ENCODE data around the gene CCNI. TPM values are rescaled to one million over a fixed set of nuclear protein-coding genes. Genes with fewer than 3 reads are reported as not detected.
"Not testable (repeated sequence)": the region's sequence is repeated elsewhere in the genome, so short reads cannot be mapped to it uniquely, and the experiment has no call there.

Gene CCNI
- polyA plus RNA-seq, 2 donors, result 70.0 to 112 TPM

DNA sequence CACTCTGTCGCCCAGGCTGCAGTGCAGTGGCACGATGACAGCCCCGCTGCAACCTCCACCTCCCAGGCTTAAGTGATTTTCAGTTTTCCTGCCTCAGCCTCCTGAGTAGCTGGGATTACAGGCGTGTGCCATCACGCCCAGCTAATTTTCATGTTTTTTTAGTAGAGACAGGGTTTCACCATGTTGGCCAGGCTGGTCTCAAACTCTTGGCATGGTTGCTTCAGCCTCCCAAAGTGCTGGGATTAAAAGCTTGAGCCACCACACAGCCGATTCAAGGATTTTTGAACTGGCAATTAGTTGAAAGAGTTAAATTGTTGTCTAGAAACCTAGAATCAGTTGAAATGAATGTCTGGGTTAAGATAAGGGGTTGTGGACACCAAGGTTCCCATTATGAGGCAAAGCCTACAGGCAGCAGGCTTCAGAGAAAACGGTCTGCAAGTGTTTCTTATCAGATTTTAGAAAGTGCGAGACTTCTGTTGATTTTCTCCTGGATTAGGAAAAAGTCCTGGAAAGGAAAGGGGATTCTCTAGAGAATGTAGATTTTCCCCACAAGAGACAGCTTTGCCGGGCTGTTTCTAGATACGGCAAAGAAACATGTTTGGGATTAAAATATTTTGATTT lies 8.3 kb upstream of the CCNI start:
- no peaks in the 10 kb centered on the region for H3K27me3 ChIP-seq (ENCODE audit: control insufficient read depth in 1 of 2, insufficient read depth in 2 of 2, low read length in 2 of 2)
- no peak overlapping the region for H3K4me3 ChIP-seq (ENCODE audit: low read depth in 1 of 2, low read length in 2 of 2)
- WGBS, 2 donors, result 67 to 73% methylated on average over 10 of the region's 10 CpGs
- H3K4me1 ChIP-seq (ENCODE audit: control insufficient read depth in 2 of 2, insufficient read depth in 2 of 2, low read length in 1 of 2), result no peaks in the 10 kb centered on the region
- H3K36me3 ChIP-seq (ENCODE audit: control insufficient read depth in 2 of 2, insufficient read depth in 2 of 2, low read length in 1 of 2), result no peaks in the 10 kb centered on the region
- no peaks in the 10 kb centered on the region for H3K9me3 ChIP-seq (ENCODE audit: control insufficient read depth in 2 of 2, insufficient read depth in 1 of 2, low read depth in 1 of 2, low read length in 1 of 2)
- H3K27ac ChIP-seq (ENCODE audit: low read depth in 2 of 2, low read length in 1 of 2), result no peak overlapping the region

DNA sequence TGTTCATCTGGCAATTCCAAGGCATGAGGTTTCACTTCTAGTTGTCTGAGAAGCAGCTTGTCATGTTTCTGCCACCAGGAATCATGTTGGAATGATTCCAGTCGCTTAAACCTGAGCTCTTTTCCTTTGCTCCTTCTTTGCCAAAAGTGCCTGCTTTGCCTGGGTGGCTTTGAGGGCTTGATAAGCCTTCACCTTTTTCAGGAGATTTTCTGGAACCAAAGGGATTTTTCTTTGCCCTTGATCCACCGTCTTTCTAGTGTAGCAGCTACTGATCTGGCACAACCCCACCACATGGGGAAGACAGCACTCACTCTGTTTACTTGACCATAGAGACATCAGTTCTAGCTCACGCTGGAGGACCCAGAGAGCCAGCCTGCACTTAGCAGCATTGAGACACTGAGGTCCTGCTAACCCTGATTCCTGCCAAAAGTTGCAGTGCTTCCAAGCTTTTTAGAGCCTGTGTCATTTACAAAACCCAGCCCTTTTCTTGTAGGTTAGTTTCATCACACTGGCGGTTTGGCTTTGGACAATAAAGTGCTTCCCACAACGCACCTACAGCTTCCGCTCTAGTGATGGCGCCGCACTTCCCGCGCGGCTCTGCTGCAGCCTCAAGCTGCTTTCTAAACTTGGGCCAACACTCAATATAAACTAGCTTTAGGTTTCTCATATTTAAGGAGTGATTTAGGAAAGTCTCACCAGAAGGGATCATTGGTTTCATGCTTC lies 7.3 kb upstream of the CCNI start:
- H3K4me1 ChIP-seq (ENCODE audit: control insufficient read depth in 2 of 2, insufficient read depth in 2 of 2, low read length in 1 of 2), result no peaks in the 10 kb centered on the region
- no peaks in the 10 kb centered on the region for H3K27me3 ChIP-seq (ENCODE audit: control insufficient read depth in 1 of 2, insufficient read depth in 2 of 2, low read length in 2 of 2)
- WGBS, 2 donors, result 64 to 71% methylated on average over 11 of the region's 11 CpGs
- H3K27ac ChIP-seq (ENCODE audit: low read depth in 2 of 2, low read length in 1 of 2), result no peak overlapping the region
- no peak overlapping the region for H3K4me3 ChIP-seq (ENCODE audit: low read depth in 1 of 2, low read length in 2 of 2)
- no peaks in the 10 kb centered on the region for H3K9me3 ChIP-seq (ENCODE audit: control insufficient read depth in 2 of 2, insufficient read depth in 1 of 2, low read depth in 1 of 2, low read length in 1 of 2)
- H3K36me3 ChIP-seq (ENCODE audit: control insufficient read depth in 2 of 2, insufficient read depth in 2 of 2, low read length in 1 of 2), result no peaks in the 10 kb centered on the region

DNA sequence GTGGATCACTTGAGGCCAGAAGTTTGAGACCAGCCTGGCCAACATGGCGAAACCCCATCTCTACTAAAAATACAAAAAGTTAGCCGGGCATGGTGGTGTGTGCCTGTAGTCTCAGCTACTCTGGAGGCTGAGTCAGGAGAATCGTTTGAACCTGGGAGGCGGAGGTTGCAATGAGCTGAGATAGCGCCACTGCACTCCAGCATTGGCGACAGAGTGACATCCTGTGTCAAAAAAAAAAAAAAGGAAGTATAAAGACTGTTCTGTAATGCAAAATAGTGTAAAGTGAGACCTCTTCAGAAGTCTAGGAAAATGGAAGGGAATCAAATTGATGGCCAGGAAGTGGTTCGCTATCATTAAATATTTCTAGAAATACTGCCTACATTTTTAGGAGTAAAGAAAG lies 5.0 kb upstream of the CCNI start:
- not testable (repeated sequence) for H3K4me1 ChIP-seq (ENCODE audit: control insufficient read depth in 2 of 2, insufficient read depth in 2 of 2, low read length in 1 of 2); H3K27me3 ChIP-seq (ENCODE audit: control insufficient read depth in 1 of 2, insufficient read depth in 2 of 2, low read length in 2 of 2); H3K4me3 ChIP-seq (ENCODE audit: low read depth in 1 of 2, low read length in 2 of 2); H3K36me3 ChIP-seq (ENCODE audit: control insufficient read depth in 2 of 2, insufficient read depth in 2 of 2, low read length in 1 of 2); H3K9me3 ChIP-seq (ENCODE audit: control insufficient read depth in 2 of 2, insufficient read depth in 1 of 2, low read depth in 1 of 2, low read length in 1 of 2); H3K27ac ChIP-seq (ENCODE audit: low read depth in 2 of 2, low read length in 1 of 2)
- 78 to 85% methylated on average over 7 of the region's 7 CpGs for WGBS, 2 donors

DNA sequence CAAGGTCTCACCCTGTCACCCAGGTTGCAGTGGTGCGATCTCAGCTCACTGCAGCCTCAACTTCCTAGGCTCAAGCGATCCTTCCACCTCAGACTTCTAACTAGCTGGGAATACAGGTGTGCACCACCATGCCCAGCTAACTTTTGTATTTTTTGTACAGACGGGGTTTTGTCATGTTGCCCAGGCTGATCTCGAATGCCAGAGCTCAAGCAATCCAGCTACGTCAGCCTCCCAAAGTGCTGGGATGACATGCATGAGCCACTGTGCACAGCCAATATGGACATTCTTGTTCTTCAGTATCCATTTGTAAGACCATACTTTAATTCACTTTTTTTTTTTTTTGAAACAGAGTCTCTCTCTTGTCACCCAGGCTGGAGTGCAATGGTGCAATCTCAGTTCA lies 3.5 kb upstream of the CCNI start:
- Histone ChIP-seq H3K9me3 (ENCODE audit: control insufficient read depth in 2 of 2, insufficient read depth in 1 of 2, low read depth in 1 of 2, low read length in 1 of 2) (no peaks in the 10 kb centered on the region), H3K36me3 (ENCODE audit: control insufficient read depth in 2 of 2, insufficient read depth in 2 of 2, low read length in 1 of 2) (no peaks in the 10 kb centered on the region), H3K27ac (ENCODE audit: low read depth in 2 of 2, low read length in 1 of 2) (no peak overlapping the region), H3K4me3 (ENCODE audit: low read depth in 1 of 2, low read length in 2 of 2) (no peak overlapping the region), H3K4me1 (ENCODE audit: control insufficient read depth in 2 of 2, insufficient read depth in 2 of 2, low read length in 1 of 2) (no peaks in the 10 kb centered on the region), H3K27me3 (ENCODE audit: control insufficient read depth in 1 of 2, insufficient read depth in 2 of 2, low read length in 2 of 2) (no peaks in the 10 kb centered on the region)
- 86 to 92% methylated on average over 5 of the region's 5 CpGs for WGBS, 2 donors

DNA sequence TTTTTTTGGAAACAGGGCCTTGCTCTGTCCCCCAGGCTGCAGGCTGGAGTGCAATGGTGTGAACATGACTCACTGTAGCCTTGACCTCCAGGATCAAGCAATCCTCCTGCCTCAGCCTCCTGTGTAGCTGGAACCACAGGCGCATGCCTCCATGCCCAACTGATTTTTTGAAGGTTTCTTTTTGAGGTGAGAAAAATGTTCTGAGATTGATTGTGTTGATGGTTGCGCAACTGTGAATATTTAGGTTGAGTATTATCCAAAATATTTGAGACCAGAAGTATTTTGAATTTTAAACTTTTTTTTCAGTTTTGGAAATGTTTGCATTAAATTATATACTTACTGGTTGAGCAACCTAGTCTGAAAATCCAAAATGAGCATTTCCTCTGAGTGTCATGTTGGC lies 2.6 kb upstream of the CCNI start:
- no peak overlapping the region for H3K4me3 ChIP-seq (ENCODE audit: low read depth in 1 of 2, low read length in 2 of 2)
- H3K27me3 ChIP-seq (ENCODE audit: control insufficient read depth in 1 of 2, insufficient read depth in 2 of 2, low read length in 2 of 2), result no peaks in the 10 kb centered on the region
- H3K4me1 ChIP-seq (ENCODE audit: control insufficient read depth in 2 of 2, insufficient read depth in 2 of 2, low read length in 1 of 2), result no peaks in the 10 kb centered on the region
- no peaks in the 10 kb centered on the region for H3K9me3 ChIP-seq (ENCODE audit: control insufficient read depth in 2 of 2, insufficient read depth in 1 of 2, low read depth in 1 of 2, low read length in 1 of 2)
- no peaks in the 10 kb centered on the region for H3K36me3 ChIP-seq (ENCODE audit: control insufficient read depth in 2 of 2, insufficient read depth in 2 of 2, low read length in 1 of 2)
- H3K27ac ChIP-seq (ENCODE audit: low read depth in 2 of 2, low read length in 1 of 2), result no peak overlapping the region
- WGBS, 2 donors, result 98 to 99% methylated on average over 2 of the region's 2 CpGs

DNA sequence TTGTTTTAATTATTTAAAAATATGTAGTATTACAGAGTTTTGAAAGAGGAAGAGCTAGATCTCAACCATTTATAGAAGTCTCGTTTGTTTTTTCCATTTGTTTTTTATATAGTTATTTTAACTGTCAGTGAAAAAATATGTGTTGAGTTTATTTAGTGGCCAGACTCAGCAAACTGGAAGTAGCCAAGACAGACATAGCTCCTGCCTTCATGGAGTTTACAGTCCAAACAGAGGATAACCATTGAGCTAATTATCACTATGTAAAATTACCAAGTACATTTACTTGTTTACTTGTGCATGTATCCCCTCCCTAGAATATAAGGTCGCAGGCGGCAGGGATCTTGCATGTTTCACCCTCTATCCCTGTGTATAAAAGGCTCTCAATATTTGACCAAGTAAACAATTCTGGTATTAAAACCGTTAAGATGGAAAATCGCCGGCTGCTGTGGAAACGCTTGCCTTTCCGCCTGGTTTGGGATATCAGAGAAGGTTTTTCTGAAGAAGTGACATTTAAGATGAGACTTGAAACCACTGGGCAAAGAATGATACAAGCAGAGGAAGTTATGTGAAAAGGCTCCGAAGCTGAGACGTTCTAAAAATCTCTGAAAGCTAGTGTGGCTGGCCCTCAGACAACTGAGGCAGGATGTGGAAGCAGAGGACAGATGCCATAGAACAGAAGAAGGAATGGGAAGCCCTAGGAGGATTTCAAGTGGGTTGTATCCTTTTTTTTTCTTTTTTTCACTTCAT lies 1.3 kb upstream of the CCNI start:
- Histone ChIP-seq H3K27ac (ENCODE audit: low read depth in 2 of 2, low read length in 1 of 2) (no peak overlapping the region), H3K4me1 (ENCODE audit: control insufficient read depth in 2 of 2, insufficient read depth in 2 of 2, low read length in 1 of 2) (no peaks in the 10 kb centered on the region)

DNA sequence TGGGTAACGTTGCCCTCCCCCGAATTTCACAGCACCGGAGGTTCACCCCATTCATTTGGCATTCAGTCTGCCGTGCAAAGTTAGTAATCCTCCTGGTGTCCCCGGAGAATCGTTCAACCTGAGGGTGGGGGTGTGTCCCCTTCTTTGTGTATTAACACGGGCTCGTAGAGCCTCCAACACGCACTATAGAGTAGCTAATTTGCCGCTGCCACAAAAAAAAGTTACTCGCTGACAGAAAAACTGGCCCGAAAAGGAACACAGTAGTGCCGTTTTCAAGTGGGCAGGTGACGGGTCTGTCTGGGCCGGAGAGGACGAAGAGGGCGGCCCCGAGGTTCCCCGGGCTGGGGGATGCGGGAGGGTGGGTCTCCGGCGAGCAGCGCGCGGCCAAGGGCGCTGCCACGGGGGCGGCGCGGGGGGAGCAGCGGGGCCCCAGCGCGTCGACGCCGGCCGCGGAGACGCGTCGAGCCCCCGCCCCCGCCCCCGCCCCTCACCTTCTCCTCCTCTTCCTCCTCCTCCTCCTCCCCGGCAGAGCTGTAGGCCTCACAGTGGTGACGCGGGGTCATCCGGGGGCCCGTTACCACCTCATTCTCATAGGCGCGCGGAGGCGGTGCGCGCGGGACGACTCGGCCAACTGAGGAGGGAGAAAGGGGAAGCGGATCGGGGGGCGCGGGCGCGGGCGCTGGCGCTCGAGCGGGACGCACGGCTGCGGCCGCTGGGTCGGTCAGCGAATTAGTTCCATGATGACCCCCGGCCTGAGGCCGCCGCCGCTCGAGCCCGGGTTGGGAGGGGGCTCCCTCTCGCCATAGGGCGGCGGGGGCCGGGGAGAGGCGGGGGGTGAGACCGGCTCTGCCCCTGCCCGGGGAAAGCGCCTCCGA lies 571 bp downstream of the CCNI start:
- H3K4me1 ChIP-seq (ENCODE audit: control insufficient read depth in 2 of 2, insufficient read depth in 2 of 2, low read length in 1 of 2), result peaks cover 0 to 2% of the 10 kb centered on the region in 2 donors
- H3K9me3 ChIP-seq (ENCODE audit: control insufficient read depth in 2 of 2, insufficient read depth in 1 of 2, low read depth in 1 of 2, low read length in 1 of 2), result no peaks in the 10 kb centered on the region
- H3K27ac ChIP-seq (ENCODE audit: low read depth in 2 of 2, low read length in 1 of 2), result peak overlapping the region; percentile 97 to 100
- peak overlapping the region; percentile 85 to 100 for H3K4me3 ChIP-seq (ENCODE audit: low read depth in 1 of 2, low read length in 2 of 2)
- no peaks in the 10 kb centered on the region for H3K27me3 ChIP-seq (ENCODE audit: control insufficient read depth in 1 of 2, insufficient read depth in 2 of 2, low read length in 2 of 2)
- H3K36me3 ChIP-seq (ENCODE audit: control insufficient read depth in 2 of 2, insufficient read depth in 2 of 2, low read length in 1 of 2), result no peaks in the 10 kb centered on the region
- 0% methylated on average over 47 to 88 of the region's 89 CpGs for WGBS, 2 donors

More for the DNA sequence above, 1.3 kb upstream of the CCNI start:
- no peaks in the 10 kb centered on the region for H3K27me3 ChIP-seq (ENCODE audit: control insufficient read depth in 1 of 2, insufficient read depth in 2 of 2, low read length in 2 of 2)
- 72 to 77% methylated on average over 10 of the region's 10 CpGs for WGBS, 2 donors
- H3K36me3 ChIP-seq (ENCODE audit: control insufficient read depth in 2 of 2, insufficient read depth in 2 of 2, low read length in 1 of 2), result no peaks in the 10 kb centered on the region
- no peaks in the 10 kb centered on the region for H3K9me3 ChIP-seq (ENCODE audit: control insufficient read depth in 2 of 2, insufficient read depth in 1 of 2, low read depth in 1 of 2, low read length in 1 of 2)
- H3K4me3 ChIP-seq (ENCODE audit: low read depth in 1 of 2, low read length in 2 of 2), result peak overlapping the region in 1 of 2 donors; percentile 100

DNA sequence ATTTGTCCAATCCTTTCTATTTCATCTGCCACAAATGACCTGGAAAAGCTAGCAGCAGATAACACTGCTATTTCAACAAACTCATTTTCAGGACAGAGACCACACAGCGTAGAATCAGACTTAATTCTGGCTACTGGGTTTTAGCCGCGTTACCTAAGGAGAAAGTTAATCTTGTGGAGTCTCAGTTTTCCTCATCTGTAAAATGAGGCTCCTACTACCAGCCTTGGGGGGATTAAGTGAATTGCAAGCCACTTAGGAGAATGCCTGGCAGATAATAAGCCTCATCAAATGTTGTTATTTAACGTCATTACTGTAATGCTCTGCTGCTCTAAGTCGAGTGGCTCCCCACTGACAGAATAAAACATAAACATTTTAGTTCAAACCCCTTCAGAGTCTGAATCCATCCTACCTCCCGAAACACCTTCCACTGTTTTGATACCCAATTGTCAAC lies 1.4 kb downstream of the CCNI start:
- no peaks in the 10 kb centered on the region for H3K36me3 ChIP-seq (ENCODE audit: control insufficient read depth in 2 of 2, insufficient read depth in 2 of 2, low read length in 1 of 2)

DNA sequence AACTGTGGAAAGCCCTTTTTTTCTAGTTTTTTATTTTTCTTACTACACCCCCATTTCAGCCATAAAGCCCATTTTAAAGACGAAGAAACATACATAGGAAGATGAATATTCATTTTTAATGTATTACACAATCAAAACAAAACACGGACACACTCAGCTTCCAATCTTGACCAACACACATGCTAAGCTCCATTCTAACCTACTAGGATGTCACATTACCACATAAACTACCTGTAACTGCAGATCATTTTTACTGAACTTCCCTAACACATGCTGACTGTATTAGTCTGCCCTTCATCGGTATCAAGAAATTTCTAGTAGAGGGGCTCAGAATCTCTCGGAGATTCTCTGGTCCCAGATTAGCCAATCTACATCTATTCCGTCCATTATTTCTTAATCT lies 1.8 kb downstream of the CCNI start:
- WGBS, 2 donors, result 4% methylated on average over 5 of the region's 5 CpGs
- H3K27ac ChIP-seq (ENCODE audit: low read depth in 2 of 2, low read length in 1 of 2), result peak overlapping the region in 1 of 2 donors; percentile 97

More for the DNA sequence above, 1.4 kb downstream of the CCNI start:
- Histone ChIP-seq H3K4me3 (ENCODE audit: low read depth in 1 of 2, low read length in 2 of 2) (peak overlapping the region; percentile 34 to 100), H3K9me3 (ENCODE audit: control insufficient read depth in 2 of 2, insufficient read depth in 1 of 2, low read depth in 1 of 2, low read length in 1 of 2) (no peaks in the 10 kb centered on the region), H3K4me1 (ENCODE audit: control insufficient read depth in 2 of 2, insufficient read depth in 2 of 2, low read length in 1 of 2) (peaks cover 0 to 2% of the 10 kb centered on the region in 2 donors), H3K27me3 (ENCODE audit: control insufficient read depth in 1 of 2, insufficient read depth in 2 of 2, low read length in 2 of 2) (no peaks in the 10 kb centered on the region), H3K27ac (ENCODE audit: low read depth in 2 of 2, low read length in 1 of 2) (peak overlapping the region; percentile 66 to 97)
- WGBS, 2 donors, result 2 to 3% methylated on average over 6 of the region's 6 CpGs

More for the DNA sequence above, 1.8 kb downstream of the CCNI start:
- H3K9me3 ChIP-seq (ENCODE audit: control insufficient read depth in 2 of 2, insufficient read depth in 1 of 2, low read depth in 1 of 2, low read length in 1 of 2), result no peaks in the 10 kb centered on the region
- no peaks in the 10 kb centered on the region for H3K36me3 ChIP-seq (ENCODE audit: control insufficient read depth in 2 of 2, insufficient read depth in 2 of 2, low read length in 1 of 2)
- H3K4me1 ChIP-seq (ENCODE audit: control insufficient read depth in 2 of 2, insufficient read depth in 2 of 2, low read length in 1 of 2), result peaks cover 0 to 2% of the 10 kb centered on the region in 2 donors
- H3K27me3 ChIP-seq (ENCODE audit: control insufficient read depth in 1 of 2, insufficient read depth in 2 of 2, low read length in 2 of 2), result no peaks in the 10 kb centered on the region
- peak overlapping the region; percentile 34 to 100 for H3K4me3 ChIP-seq (ENCODE audit: low read depth in 1 of 2, low read length in 2 of 2)
